Panc1 (cell line): ENCODE measurements around the gene COPB1.

ENCODE experiments used
- CTCF ChIP-seq: fragments of 450-650 bp; IDR thresholded peaks from 2 replicates; pipeline ENCODE4 v1.5.1; 2017; ENCODE audit warnings: mild to moderate bottlenecking
- POLR2AphosphoS5 ChIP-seq: IDR thresholded peaks from 2 replicates; pipeline ENCODE4 v1.6.1; 2012; ENCODE audit warnings: mild to moderate bottlenecking, low read depth, low read length, moderate library complexity
- REST ChIP-seq, 2 experiments: IDR thresholded peaks; 2 replicates each; pipeline ENCODE4 v1.6.1; 2011 to 2012; ENCODE audit warnings: low read depth in 2 of 2, control low read depth in 1 of 2, low read length in 1 of 2, mild to moderate bottlenecking in 1 of 2, moderate library complexity in 1 of 2; ENCODE audit not compliant: insufficient read depth in 1 of 2

DNA sequence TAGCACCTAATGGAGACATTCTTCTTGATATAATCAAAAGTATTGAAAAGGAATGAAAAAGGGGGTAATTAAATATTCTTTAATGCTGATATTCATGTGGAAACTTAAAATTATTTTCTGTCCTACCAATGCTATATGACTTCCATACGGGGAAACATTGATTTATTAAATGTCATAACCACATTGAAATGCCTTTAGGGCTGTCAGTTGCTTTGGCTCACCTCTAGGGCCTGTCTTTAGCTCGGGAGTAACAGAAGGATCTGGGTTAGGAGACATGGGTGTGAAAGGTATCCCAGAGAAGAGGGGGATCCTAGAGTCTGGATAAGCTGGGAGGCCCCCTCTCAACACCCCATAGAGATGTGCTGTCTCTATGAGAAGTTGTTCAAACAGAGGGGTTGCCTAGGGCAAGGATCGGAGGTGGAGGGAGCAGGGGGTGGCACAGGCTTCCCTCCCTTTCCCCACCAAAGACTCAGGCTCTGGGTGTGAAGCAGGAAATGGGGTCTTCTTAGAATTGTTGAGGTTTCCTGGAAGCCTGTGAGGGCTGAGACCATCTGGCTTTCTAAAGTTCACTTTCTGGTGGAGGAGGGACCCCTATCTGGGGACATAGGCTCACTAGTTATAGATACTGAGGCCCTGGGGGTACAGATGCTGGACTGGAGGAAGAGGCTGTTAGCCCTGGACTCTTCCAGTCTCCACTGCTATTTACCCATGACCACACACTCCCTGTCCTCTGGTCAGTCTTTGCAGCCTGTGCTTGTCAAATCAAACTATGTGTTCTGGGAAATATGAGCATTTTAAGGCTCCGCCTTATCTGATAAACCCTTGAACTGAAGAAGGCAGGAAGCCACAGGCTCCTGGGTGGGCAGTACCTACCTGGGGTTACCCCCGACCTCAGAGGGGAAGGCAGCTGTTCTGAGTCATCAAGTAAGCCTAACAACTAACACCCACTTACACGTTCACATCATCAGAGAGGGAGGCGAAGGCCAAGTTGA lies 84.8 kb downstream of the COPB1 start:
- TF ChIP-seq CTCF (no peak), REST (IDR thresholded peaks at IDR 0.05; ENCODE audit: insufficient read depth in 1 of 2, low read depth in 2 of 2, low read length in 1 of 2) (no peak), POLR2AphosphoS5 (no peak)
